ENCODE data around the gene TPD52L1. TPM values are rescaled to one million over a fixed set of nuclear protein-coding genes. Genes with fewer than 3 reads are reported as not detected.

TPD52L1 gene
- total and polyA plus RNA-seq, 5 donors from 2014 or later, result 0.40 to 0.76 (median 0.53) TPM; not detected in 1

DNA sequence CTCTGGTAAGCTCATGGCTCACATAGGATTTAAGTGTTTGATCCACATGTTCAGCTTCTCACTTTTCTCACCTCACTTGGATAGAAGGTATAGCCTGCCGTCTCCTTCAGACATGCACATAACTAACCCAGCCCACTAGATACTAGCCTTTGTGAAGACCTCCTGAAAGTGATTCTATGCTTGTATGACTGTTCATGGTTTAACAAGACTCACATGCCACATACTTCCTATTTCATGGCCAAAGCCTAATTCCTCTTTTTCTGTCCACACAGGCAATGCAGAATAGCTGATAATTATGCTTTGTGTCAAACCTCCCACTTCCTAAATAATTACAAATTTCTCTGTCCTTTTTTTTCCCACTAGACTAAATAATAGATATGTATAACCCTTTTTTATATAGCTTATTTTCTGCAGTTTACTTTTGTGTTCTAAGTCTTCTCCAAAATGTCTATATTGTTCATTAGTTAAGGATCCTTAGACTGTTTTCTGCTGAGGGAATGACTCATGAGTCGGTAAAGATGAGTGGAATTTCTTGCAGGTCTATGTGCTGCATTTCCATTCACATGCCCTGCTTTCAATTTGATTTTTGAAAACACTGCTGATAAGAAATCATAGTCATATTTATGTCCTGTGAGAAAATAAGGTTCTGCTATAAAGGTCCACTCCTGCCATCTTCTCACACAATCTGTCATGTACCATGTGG, 105.2 kb downstream of the TPD52L1 start:
- no peaks in the 10 kb centered on the region for H3K4me1 ChIP-seq (ENCODE audit: control insufficient read depth, insufficient read depth, low read length, poor library complexity, severe bottlenecking)
- no peak overlapping the region for H3K4me3 ChIP-seq (ENCODE audit: low read depth, low read length)
- no peak for ATAC-seq (ENCODE audit: low read depth in 2 of 2)
- no peaks in the 10 kb centered on the region for H3K36me3 Mint-ChIP-seq
- DNase-seq, result no peak
- no peaks in the 10 kb centered on the region for H3K9me3 ChIP-seq (ENCODE audit: control insufficient read depth in 2 of 2, low read length in 2 of 2)
- peaks cover 5% of the 10 kb centered on the region for H3K27me3 Mint-ChIP-seq
- H3K9me3 Mint-ChIP-seq, result no peaks in the 10 kb centered on the region
- no peaks in the 10 kb centered on the region for H3K4me1 Mint-ChIP-seq
- H3K36me3 ChIP-seq (ENCODE audit: control insufficient read depth, insufficient read depth, low read length), result no peaks in the 10 kb centered on the region
- no peak overlapping the region for H3K27ac Mint-ChIP-seq
- no peak overlapping the region for H3K27ac ChIP-seq (ENCODE audit: insufficient read depth, low read length, poor library complexity, severe bottlenecking)
- H3K4me3 Mint-ChIP-seq, result no peak overlapping the region
- no peaks in the 10 kb centered on the region for H3K27me3 ChIP-seq (ENCODE audit: control insufficient read depth, insufficient read depth, low read length)

DNA sequence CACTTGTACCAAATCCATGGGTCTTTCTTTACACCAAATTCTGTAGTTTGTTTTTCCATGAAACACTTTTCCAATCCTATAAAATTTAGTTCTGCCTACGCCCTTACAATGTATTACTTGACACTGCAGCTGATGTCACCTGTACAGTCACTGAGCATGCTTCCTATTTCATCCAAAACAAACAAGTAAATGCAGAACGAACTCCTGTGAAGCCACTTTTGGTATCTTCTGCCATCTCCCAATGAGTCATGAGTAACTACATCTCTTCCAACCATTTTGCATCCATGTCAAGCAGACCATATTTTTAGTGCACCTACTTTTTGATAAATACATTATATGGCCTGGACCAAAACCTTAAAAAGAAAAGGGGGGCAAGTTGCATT, 105.8 kb downstream of the TPD52L1 start:
- ATAC-seq (ENCODE audit: low read depth in 2 of 2) (no peak), DNase-seq (no peak)
- Mint-ChIP-seq H3K27ac (no peak overlapping the region), H3K27me3 (peaks cover 5% of the 10 kb centered on the region), H3K4me3 (no peak overlapping the region), H3K36me3 (no peaks in the 10 kb centered on the region), H3K9me3 (no peaks in the 10 kb centered on the region), H3K4me1 (no peaks in the 10 kb centered on the region)
- no peaks in the 10 kb centered on the region for H3K9me3 ChIP-seq (ENCODE audit: control insufficient read depth in 2 of 2, low read length in 2 of 2)
- no peak overlapping the region for H3K4me3 ChIP-seq (ENCODE audit: low read depth, low read length)
- H3K4me1 ChIP-seq (ENCODE audit: control insufficient read depth, insufficient read depth, low read length, poor library complexity, severe bottlenecking), result no peaks in the 10 kb centered on the region
- no peaks in the 10 kb centered on the region for H3K27me3 ChIP-seq (ENCODE audit: control insufficient read depth, insufficient read depth, low read length)
- H3K27ac ChIP-seq (ENCODE audit: insufficient read depth, low read length, poor library complexity, severe bottlenecking), result no peak overlapping the region
- H3K36me3 ChIP-seq (ENCODE audit: control insufficient read depth, insufficient read depth, low read length), result no peaks in the 10 kb centered on the region

DNA sequence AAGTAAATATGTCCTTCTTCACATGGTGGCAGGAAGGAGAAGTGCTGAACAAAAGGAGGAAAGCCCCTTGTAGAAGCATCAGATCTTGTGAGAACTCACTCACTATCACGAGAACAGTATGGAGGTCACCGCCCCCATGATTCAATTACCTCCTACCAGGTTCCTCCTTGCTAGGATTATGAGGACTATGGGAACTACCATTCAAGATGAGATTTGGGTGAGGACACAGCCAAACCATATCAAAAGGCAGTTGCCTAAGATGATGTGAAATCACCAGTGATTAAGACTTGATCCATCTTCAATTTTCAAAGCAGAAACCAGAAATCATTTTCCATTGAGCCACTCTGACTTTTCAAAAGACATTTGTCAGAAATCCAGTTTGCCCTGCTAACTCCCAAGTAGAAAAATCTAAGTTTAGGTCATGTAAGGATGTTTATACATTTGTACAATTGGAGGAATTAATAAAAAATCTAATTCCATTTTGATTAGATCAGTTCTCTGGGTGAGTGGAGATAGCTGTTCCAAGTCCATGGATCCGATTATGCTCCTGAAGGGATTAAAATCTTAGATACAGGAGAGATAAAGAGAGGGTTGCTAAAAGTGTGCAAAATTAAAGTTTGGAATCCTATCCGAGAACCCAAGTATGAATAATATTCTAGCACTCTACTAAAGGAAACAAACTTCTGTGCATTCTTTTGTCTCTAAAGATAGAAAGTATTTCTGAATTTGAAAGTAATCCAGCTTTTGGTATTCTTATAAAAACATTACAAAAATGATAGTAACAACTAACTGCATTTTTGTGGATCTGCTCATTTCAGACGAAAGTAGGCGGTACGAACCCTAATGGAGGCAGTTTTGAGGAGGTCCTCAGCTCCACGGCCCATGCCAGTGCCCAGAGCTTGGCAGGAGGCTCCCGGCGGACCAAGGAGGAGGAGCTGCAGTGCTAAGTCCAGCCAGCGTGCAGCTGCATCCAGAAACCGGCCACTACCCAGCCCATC, 108.7 kb downstream of the TPD52L1 start:
- Histone ChIP-seq H3K36me3 (ENCODE audit: control insufficient read depth, insufficient read depth, low read length) (no peaks in the 10 kb centered on the region), H3K4me3 (ENCODE audit: low read depth, low read length) (no peak overlapping the region), H3K4me1 (ENCODE audit: control insufficient read depth, insufficient read depth, low read length, poor library complexity, severe bottlenecking) (no peaks in the 10 kb centered on the region), H3K27ac (ENCODE audit: insufficient read depth, low read length, poor library complexity, severe bottlenecking) (no peak overlapping the region), H3K27me3 (ENCODE audit: control insufficient read depth, insufficient read depth, low read length) (no peaks in the 10 kb centered on the region), H3K9me3 (ENCODE audit: control insufficient read depth in 2 of 2, low read length in 2 of 2) (no peaks in the 10 kb centered on the region)
- Mint-ChIP-seq H3K36me3 (no peaks in the 10 kb centered on the region), H3K27me3 (peaks cover 5% of the 10 kb centered on the region), H3K27ac (no peak overlapping the region), H3K9me3 (no peaks in the 10 kb centered on the region), H3K4me1 (no peaks in the 10 kb centered on the region), H3K4me3 (no peak overlapping the region)
- ATAC-seq (ENCODE audit: low read depth in 2 of 2) (no peak), DNase-seq (no peak)

DNA sequence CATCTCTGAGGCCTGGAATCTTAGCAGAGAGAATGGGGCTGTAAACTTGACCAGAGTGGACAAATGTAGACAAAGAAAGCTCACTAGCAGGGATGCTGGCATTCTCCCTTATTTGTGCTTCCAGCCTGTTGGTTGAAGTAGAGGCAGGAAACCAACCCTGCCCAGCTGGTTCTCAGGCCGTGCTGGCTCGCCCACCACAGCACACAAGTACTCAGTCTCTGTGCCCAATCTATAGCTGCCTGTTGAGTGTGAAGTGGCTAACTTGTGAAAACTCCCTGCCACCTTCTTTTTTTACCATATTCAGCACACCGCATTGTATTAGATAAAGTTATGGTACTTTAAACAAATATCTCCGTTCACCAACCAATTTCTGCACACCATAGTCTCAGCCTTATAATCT, 110.9 kb downstream of the TPD52L1 start:
- H3K4me1 Mint-ChIP-seq, result no peaks in the 10 kb centered on the region
- no peak overlapping the region for H3K27ac Mint-ChIP-seq

DNA sequence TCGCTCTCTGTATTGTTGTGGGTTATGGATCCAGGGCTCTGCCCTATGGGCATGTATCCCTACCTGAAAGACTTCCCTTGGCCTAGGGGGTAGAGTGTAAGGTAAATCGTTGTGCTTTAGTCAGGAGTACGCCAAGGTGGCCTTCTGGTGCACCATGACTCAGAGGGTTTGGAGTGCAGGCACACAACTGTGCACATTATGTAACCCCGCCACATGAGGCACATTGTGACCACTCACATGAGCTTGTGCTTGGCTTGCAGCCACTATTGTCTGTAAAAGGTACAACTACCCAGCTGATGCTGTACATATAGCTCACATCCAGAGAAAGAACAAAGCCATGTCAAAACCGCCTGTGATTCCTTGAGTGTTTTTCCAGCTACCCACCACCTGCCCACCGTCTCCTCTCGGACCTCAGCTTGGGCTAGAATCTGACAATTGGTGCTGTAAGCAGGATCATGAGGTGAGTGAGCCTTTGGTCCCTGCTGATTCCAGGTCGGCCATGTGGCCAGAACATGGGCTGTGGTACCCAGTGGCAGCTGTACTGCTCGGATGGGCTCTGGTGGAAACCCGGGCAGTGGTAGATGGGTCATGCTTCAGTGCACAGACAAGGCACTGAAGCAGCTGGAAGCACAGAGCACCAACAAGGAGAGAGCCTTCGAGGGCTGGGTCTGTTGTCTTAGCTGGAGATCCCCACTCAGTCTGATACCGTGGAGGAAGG, 114.4 kb downstream of the TPD52L1 start:
- Mint-ChIP-seq H3K4me1 (no peaks in the 10 kb centered on the region), H3K27me3 (no peaks in the 10 kb centered on the region), H3K9me3 (peaks cover 0 to 1% (median 0%) of the 10 kb centered on the region in 7 donors), H3K27ac (no peak overlapping the region), H3K36me3 (peaks cover 23% of the 10 kb centered on the region), H3K4me3 (no peak overlapping the region)
- DNase-seq (no peak), ATAC-seq (ENCODE audit: low read depth in 2 of 2) (no peak)
- Histone ChIP-seq H3K27me3 (ENCODE audit: control insufficient read depth, insufficient read depth, low read length) (no peaks in the 10 kb centered on the region), H3K36me3 (ENCODE audit: control insufficient read depth, insufficient read depth, low read length) (peaks cover 8% of the 10 kb centered on the region), H3K4me1 (ENCODE audit: control insufficient read depth, insufficient read depth, low read length, poor library complexity, severe bottlenecking) (no peaks in the 10 kb centered on the region), H3K27ac (ENCODE audit: insufficient read depth, low read length, poor library complexity, severe bottlenecking) (no peak overlapping the region), H3K4me3 (ENCODE audit: low read depth, low read length) (no peak overlapping the region), H3K9me3 (ENCODE audit: control insufficient read depth in 2 of 2, low read length in 2 of 2) (no peaks in the 10 kb centered on the region)

More for the DNA sequence above, 110.9 kb downstream of the TPD52L1 start:
- no peaks in the 10 kb centered on the region for H3K27me3 ChIP-seq (ENCODE audit: control insufficient read depth, insufficient read depth, low read length)
- no peak overlapping the region for H3K4me3 Mint-ChIP-seq
- ATAC-seq (ENCODE audit: low read depth in 2 of 2), result no peak
- no peaks in the 10 kb centered on the region for H3K36me3 ChIP-seq (ENCODE audit: control insufficient read depth, insufficient read depth, low read length)
- H3K9me3 ChIP-seq (ENCODE audit: control insufficient read depth in 2 of 2, low read length in 2 of 2), result no peaks in the 10 kb centered on the region
- no peak for DNase-seq
- H3K4me1 ChIP-seq (ENCODE audit: control insufficient read depth, insufficient read depth, low read length, poor library complexity, severe bottlenecking), result no peaks in the 10 kb centered on the region
- no peak overlapping the region for H3K4me3 ChIP-seq (ENCODE audit: low read depth, low read length)
- no peaks in the 10 kb centered on the region for H3K9me3 Mint-ChIP-seq
- H3K36me3 Mint-ChIP-seq, result no peaks in the 10 kb centered on the region
- H3K27me3 Mint-ChIP-seq, result peaks cover 5% of the 10 kb centered on the region
- H3K27ac ChIP-seq (ENCODE audit: insufficient read depth, low read length, poor library complexity, severe bottlenecking), result no peak overlapping the region

GRCh38 chr6:125268765-125269164, 115.2 kb downstream of the TPD52L1 start:
- H3K4me3 ChIP-seq (ENCODE audit: low read depth, low read length), result no peak overlapping the region
- Mint-ChIP-seq H3K4me3 (no peak overlapping the region), H3K27me3 (no peaks in the 10 kb centered on the region), H3K9me3 (peaks cover 0 to 1% (median 0%) of the 10 kb centered on the region in 7 donors), H3K4me1 (no peaks in the 10 kb centered on the region), H3K27ac (no peak overlapping the region), H3K36me3 (peaks cover 29% of the 10 kb centered on the region)
- no peaks in the 10 kb centered on the region for H3K4me1 ChIP-seq (ENCODE audit: control insufficient read depth, insufficient read depth, low read length, poor library complexity, severe bottlenecking)
- DNase-seq (no peak), ATAC-seq (ENCODE audit: low read depth in 2 of 2) (no peak)
- H3K9me3 ChIP-seq (ENCODE audit: control insufficient read depth in 2 of 2, low read length in 2 of 2), result no peaks in the 10 kb centered on the region
- H3K27ac ChIP-seq (ENCODE audit: insufficient read depth, low read length, poor library complexity, severe bottlenecking), result no peak overlapping the region
- peaks cover 10% of the 10 kb centered on the region for H3K36me3 ChIP-seq (ENCODE audit: control insufficient read depth, insufficient read depth, low read length)
- H3K27me3 ChIP-seq (ENCODE audit: control insufficient read depth, insufficient read depth, low read length), result no peaks in the 10 kb centered on the region

- Mint-ChIP-seq H3K27ac (no peak overlapping the region), H3K36me3 (peaks cover 36% of the 10 kb centered on the region), H3K4me3 (no peak overlapping the region), H3K4me1 (no peaks in the 10 kb centered on the region), H3K27me3 (no peaks in the 10 kb centered on the region), H3K9me3 (peaks cover 0 to 1% (median 0%) of the 10 kb centered on the region in 7 donors)
- DNase-seq (no peak), ATAC-seq (ENCODE audit: low read depth in 2 of 2) (no peak)
- Histone ChIP-seq H3K4me1 (ENCODE audit: control insufficient read depth, insufficient read depth, low read length, poor library complexity, severe bottlenecking) (no peaks in the 10 kb centered on the region), H3K9me3 (ENCODE audit: control insufficient read depth in 2 of 2, low read length in 2 of 2) (no peaks in the 10 kb centered on the region), H3K4me3 (ENCODE audit: low read depth, low read length) (no peak overlapping the region), H3K27me3 (ENCODE audit: control insufficient read depth, insufficient read depth, low read length) (no peaks in the 10 kb centered on the region), H3K27ac (ENCODE audit: insufficient read depth, low read length, poor library complexity, severe bottlenecking) (no peak overlapping the region), H3K36me3 (ENCODE audit: control insufficient read depth, insufficient read depth, low read length) (peaks cover 16% of the 10 kb centered on the region)
These were observed 115.9 kb downstream of the TPD52L1 start for GRCh38 chr6:125269328-125269985.
